Hematopoietic multipotent progenitor cell treated with erythropoietin and hydrocortisone succinate and interleukin-3 and kit ligand, for 17 days (in vitro differentiated cells): ENCODE results near the gene NHERF2.

Source experiments
- DNase-seq: peaks from one replicate; pipeline ENCODE4 v3.0.0-alpha.2; 2015; ENCODE audit warnings: low spot score

The NHERF2 gene

DNA sequence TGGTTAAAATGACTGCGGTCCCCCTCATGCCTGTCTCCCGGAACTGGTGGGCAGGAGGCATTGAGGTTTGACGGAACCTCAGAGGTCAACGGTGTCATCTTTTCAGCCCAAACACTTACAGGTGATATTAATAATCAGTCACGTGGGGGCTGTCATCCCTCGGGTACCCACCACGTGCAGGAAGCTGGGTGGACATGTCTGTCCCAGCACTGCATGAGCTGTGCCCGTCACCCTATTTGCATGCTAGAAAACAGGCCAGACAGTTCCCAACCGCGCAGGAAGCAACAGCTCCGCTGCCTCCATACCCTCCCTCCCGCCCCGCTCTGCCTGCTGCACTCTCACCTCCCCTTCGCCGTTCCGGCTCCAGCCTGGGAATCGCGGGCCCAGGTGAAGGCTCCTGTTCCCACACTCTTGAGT, 35.6 kb upstream of the NHERF2 start:
- no peak for DNase-seq

DNA sequence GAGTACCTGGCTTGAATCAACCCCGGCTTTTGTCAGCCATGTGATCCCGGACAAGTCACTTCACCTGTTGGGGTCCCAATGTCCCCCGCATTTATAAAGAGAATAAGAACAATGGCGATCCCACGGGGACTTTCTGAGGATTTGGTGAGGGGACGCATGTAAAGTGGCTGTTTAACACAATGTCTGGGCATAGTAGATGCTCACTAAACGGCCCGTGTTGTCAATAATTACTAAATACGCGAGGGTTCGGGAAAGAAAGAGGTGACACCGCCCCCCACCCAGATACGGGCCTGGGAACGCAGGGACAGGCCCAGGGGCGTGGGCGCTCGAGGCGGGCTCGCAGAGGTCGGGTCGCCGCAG, 35.1 kb upstream of the NHERF2 start:
- no peak for DNase-seq

- peak; percentile 96 for DNase-seq
Measured at GRCh38 chr16:1991948-1992703, 34.6 kb upstream of the NHERF2 start.

- DNase-seq: no peak
Measured at GRCh38 chr16:1992704-1993317, 33.9 kb upstream of the NHERF2 start.

DNA sequence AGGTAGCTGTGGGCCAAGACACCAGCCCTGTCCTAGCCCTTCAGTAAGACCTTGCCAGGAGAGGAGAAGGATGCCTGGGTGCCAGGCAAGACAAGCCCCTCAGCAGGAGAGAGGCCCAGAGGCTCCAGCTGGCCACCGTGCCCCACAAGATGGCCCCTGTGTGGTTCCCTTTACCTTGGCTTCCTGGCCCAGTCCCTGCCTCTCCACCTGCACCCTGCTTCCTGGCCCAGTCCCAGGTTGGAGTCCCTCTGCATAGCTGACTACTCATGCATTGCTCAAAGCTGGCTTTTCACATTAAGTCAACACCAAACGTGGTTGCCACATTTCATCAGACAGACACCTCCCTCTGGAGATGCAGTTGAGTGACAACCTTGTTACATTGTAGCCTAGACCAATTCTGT, 33.0 kb upstream of the NHERF2 start:
- no peak for DNase-seq

DNA sequence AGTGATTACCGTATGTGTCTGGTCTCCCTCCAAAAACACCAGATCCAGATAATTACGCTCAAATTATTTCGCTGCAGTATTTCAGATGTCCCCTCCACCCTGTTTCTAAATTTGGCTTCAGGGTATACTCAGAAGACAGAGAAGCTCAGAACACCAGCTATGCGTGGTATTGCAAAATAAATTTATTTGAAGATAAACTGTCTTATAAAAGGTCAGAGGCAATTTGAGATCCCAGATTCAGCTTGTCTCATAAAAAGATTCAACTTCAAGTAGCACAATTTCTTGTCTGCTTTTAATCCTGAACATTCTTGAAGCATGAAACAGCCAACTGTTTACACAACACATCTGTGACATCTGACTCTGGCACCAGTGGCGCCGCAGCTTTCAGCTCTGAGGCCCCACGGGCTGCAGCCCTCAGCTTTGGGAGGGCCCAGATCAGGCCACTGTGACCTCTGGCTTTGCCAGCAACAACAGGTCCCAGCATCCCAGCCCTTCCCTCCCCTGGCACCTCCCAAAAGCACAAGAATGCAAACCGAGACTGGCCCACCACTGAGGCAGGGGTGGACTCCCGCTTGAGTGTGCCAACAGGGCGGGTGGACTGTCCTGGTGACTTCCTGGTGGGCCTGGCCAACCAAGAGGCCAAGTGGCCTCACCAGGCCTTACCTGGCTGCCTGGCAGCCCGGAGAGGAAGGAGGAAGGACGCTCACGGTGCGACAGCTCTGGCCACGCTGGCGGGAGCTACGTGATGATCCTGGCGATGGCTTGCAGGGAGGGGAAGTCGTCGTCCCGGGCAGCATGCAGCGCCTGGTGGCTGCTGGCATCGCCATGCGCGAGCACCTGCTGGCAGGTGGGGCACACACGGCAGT, 29.0 kb upstream of the NHERF2 start:
- DNase-seq: no peak

- DNase-seq: no peak
Measured at GRCh38 chr16:1998360-1998835, 28.3 kb upstream of the NHERF2 start.

DNA sequence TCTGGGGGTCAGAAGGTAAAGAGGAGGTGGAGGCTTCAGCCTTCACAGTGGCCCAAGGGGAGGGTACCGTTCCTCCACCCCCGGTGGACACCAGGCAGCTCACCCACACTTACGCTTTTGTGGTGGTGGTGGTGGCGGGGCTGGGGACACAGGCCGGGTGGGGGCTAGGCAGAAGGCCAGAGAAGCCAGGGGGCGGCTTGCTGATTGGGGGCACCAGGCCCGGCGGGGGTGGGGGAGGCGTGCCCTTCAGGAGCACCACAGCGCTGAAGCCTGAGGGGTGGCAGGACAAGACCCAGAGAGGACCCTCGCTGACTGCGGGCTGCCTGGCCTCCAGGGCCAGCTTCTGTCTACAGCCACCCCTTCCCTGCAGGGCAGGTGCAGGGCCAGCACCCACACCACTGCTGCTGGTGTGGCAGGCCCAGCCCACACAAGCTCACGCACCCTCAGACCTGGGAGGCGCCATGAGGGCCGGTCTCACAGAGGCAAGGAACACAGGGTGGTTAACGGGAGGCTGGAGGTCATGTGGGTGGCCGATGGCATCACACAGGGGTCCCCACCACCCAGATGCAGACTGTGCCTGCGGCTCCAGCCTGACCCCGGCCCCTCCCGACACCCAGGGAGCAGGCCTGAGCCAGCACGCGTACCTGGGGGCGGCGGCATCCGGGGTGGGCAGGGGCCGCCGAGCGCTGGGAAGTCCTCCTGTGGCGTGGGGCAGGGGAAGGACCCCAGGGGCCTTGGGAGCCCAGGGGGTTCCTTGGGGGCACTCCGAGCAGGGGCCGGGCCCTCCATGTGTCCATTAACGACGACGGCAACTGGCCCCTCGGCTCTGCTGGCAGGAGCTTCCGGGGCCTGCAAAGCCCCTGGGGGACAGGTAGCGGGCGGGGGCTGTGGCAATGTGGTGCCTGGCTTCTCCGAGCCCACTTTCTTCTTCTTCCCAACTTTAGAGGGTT, 27.6 kb upstream of the NHERF2 start:
- no peak for DNase-seq

GRCh38 chr16:1999866-2000514, 26.7 kb upstream of the NHERF2 start:
- no peak for DNase-seq

GRCh38 chr16:2001035-2001434, 25.7 kb upstream of the NHERF2 start:
- DNase-seq: no peak

DNA sequence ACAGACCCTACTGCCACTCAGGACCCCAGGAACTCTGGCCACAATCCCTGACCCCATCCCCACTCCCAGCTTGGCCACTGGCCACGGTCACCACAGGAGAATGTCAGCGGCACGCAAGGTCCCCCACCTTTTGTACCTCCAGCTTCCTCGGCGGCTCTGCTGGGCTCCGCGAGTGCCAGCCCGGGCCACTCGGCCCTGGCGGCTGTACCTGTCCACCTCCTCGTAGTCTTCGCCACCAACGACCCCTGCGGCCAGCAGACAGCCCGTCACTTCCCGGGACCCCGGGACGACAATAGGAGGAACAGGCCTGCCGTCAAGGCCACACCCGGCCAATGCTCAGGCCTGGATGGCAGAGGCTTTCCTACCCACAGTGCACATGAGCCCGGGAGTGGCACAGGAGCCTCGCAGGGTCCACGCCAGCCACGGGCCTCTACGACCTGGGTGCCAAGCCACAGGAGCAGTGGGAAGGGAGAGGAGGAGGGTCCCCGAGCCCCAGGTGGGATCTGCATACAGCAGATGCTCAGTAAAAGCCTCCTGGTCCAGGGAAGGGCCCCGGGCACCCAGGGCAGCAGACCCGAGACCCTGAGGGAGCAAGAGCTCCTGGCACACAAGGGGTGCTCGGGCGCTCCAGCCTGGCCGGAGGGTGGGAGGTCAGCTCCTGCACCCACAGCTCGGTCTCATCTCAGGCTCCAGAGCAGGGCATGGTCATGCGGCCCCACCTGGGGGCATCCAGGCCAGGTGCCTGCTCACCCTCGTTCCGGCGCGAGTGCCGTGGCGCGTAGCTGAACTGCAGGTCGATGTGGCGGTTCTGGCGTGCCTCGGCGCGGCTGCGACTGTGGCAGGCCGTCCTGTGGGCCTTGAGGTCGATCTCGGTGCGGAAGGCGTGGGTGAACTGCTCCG, 25.0 kb upstream of the NHERF2 start:
- DNase-seq: no peak

DNA sequence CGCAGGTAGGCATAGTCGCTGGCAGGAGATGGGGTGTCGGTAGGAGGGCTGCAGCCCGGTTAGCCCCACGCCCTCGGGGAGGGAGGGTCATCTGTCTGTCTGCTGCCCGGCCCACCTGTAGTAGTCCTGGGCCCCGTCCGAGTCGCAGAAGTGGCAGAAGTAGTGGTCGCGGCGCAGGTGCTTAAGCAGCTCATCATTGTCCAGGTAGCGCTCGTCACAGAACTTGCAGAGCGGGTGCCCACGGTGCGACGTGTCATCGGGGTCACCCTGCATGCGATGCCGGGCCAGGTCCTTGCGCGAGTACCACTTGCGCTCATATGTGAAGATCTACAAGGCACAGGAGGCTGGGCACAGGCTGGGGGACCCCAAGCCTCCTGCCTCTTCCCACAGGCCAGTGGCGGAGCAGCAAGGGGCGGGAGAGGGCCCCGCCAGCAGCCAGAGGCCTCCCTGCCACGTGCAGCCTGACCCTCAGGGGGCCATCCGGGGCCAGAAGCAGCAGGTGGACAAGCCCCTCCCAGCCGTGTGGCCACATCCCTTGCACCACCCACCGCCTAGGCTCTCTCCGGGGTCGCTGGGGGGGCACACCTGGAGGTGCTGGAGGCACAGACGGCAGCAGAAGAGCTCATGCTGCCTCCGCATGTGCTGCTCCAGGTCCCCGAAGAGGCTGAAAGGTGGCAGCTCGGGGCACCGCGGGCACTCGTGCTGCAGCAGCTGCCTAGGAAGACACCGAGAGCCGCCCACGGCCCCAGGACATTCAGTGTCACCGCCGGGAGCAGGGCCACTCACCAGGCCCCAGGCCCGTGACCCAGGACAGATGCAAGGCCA, 24.1 kb upstream of the NHERF2 start:
- no peak for DNase-seq

DNA sequence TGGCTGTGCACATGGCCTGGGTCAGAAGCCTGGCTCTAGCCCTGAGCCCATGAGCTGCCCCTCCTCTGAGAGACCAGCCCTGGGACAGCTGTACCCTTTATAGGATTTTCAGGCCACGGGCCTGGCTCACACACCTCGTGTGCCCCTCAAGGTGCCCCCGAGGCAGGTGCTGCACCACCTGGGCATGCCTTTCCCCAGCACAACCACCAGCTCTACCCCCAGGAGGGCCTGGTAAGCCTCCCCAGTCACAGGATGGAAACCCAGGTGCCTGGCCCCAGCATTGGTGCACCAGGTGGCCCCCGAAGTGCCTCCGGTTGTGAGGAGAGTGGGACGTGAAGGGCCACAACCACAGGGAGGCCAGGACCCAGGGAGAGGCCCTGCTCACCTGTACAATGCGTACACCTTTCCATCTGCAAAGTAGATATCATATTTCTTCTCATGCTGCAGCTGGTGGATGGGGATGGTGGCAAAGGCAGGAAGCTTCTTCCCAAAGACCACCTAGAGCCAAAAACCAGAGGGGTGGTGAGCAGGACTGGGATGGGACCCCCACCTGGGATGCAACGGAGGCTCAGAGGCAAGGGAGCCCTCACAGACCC, 23.4 kb upstream of the NHERF2 start:
- no peak for DNase-seq

DNA sequence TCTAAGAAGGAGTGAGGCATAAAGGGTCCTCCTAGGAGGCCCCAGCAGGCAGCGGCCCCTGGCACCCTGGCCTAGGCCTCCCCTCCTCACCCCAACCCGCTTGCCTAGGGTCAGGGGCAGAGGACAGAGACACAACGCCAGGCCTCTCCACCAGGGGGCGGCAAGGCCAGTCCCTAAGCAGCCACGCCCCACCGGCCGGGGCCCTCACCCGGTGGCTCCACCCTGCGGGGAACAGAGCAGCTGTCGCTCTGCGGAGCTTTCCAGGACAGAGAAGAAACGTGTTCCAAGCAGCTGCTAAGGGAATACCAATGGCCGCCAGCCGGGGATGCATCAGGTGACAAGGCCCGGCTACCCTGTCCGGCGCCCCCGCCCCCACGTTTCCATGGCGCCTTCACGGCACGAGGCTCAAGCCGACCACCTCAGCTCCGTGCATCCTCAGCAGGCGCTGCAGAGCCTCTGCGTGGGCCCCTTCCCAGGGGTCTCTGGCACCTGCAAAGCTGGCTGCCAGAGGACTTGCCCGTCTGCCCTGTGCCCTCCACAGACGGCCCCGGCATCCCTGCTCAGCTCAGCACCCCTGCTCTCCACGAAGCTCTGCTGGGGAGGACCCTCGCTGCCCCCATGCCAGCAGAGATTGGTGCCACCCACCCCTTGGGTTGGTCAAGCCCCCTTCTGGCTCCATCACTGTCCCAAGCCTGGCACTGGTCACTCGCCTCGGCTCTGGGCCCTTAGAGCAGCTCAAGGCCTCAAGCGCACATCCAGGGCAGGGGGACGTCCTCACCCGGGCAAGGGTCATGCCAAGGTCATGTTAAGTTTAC, 22.7 kb upstream of the NHERF2 start:
- peak; percentile 91 for DNase-seq

- DNase-seq: no peak
Measured at GRCh38 chr16:2004795-2005517, 21.7 kb upstream of the NHERF2 start.

- DNase-seq: peak; percentile 27
Measured at GRCh38 chr16:2005646-2006045, 21.1 kb upstream of the NHERF2 start.

GRCh38 chr16:2006317-2006716, 20.4 kb upstream of the NHERF2 start:
- DNase-seq: no peak
